Activated CD8-positive, alpha-beta T cell treated with anti-CD3 and anti-CD28 coated beads for 36 hours (primary cell): ENCODE results near the gene NRIP2. TPM values are rescaled to one million over a fixed set of nuclear protein-coding genes. Genes with fewer than 3 reads are reported as not detected.
A peak's percentile ranks its signal among the peaks of the same experiment; 100 is the strongest.

Source experiments
- ATAC-seq: fragments of 200-7000 bp; cut with Tn5 transposase; one replicate; pipeline ENCODE4 v1.10.0; 2021; ENCODE audit warnings: mild to moderate bottlenecking, moderate library complexity
- CTCF ChIA-PET: fragments of 350-600 bp; sonication (Branson Sonifier 250); formaldehyde crosslinking; loops from one replicate; lab custom pipeline; 2021; ENCODE audit warnings: antibody characterized with exemption; lab: Charles Lee
- POLR2A ChIA-PET: fragments of 350-600 bp; sonication (Branson Sonifier 250); formaldehyde crosslinking; loops from one replicate; lab custom pipeline; 2021; ENCODE audit warnings: antibody characterized with exemption; lab: Charles Lee
- DNase-seq: peaks from one replicate; pipeline ENCODE4 v3.0.0-alpha.2; 2020
- H3K27ac Mint-ChIP-seq: one replicate; pipeline ENCODE4 v1.8.0; 2021; ENCODE audit warnings: mild to moderate bottlenecking, mixed read lengths
- H3K27me3 Mint-ChIP-seq: one replicate; pipeline ENCODE4 v1.8.0; 2021; ENCODE audit warnings: mixed read lengths
- H3K36me3 Mint-ChIP-seq: one replicate; pipeline ENCODE4 v1.8.0; 2021; ENCODE audit warnings: low read depth, mixed read lengths
- H3K4me1 Mint-ChIP-seq: one replicate; pipeline ENCODE4 v1.8.0; 2021; ENCODE audit warnings: low read depth, mixed read lengths
- H3K4me3 Mint-ChIP-seq: one replicate; pipeline ENCODE4 v1.8.0; 2021; ENCODE audit warnings: mild to moderate bottlenecking, moderate library complexity, mixed read lengths
- H3K9me3 Mint-ChIP-seq: one replicate; pipeline ENCODE4 v1.8.0; 2021; ENCODE audit warnings: mixed read lengths
- CTCF ChIP-seq: fragments of 200-600 bp; IDR thresholded peaks from one replicate; pipeline ENCODE4 v1.8.0; 2022; ENCODE audit warnings: antibody characterized with exemption, mild to moderate bottlenecking
- intact Hi-C: fragments of 100-400 bp; cut with micrococcal nuclease; formaldehyde crosslinking; loops from one replicate; pipeline ENCODE4 v1.10.0; 2022
- total RNA-seq, 2 experiments: library from RNA; stranded (reverse); gene quantifications; one replicate each; pipeline ENCODE4 v1.2.3, GENCODE V29; 2021

NRIP2 gene
- total RNA-seq, 2 experiments from 2014 or later: not detected

DNA sequence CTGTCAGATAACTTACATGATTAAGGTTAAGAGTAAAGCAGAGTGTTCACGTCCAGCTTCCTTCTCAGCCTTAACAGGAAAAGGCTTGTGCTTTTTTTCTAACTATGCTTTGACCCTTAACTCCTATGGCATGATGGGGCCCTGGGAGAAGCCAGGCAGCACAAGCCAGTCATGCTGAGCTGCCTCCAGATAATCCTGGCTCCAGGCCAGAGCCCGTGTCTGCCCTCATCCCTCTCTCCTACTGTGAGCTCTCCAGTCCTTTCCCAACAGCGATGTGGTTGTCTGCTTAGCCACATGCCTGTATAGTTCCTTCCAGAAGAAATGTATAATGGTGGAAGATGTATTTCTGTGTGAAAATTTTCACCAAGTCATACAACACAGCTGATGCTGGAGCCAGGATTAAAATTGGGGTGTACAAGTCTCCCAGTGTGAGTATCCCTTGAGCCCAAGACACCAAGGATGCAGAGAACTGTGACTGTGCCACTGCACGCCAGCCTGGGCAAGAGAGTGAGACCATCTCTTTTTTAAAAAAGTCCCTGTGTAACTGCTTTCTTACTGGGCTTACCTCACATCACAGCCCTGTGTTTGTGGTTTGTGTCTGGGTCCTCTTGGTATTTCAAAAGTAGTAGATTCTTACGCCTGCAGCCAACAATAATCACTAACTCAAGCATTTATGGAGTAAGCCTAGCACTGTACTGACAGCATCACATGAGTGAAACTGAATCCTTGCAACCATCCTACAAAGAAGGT is 30.3 kb downstream of the NRIP2 start:
- Mint-ChIP-seq H3K36me3 (peaks cover 58% of the 10 kb centered on the region), H3K4me3 (no peak overlapping the region), H3K27ac (peak overlapping the region; percentile 55), H3K4me1 (peaks cover 3% of the 10 kb centered on the region), H3K9me3 (no peaks in the 10 kb centered on the region), H3K27me3 (no peaks in the 10 kb centered on the region)
- ChIA-PET CTCF (interaction anchor here (1.0 kb wide), 1 partner anchor 57 kb away, joined by 3 read pairs; no protein-coding TSS in a partner anchor), POLR2A (interaction anchor here (0.7 to 2.4 kb wide), 2 partner anchors 9 to 44 kb away, joined by 3 to 16 read pairs; partner anchors contain the start of gene FKBP4)
- ATAC-seq: no peak
- no peak for DNase-seq
- no peak for TF ChIP-seq CTCF
- intact Hi-C loops: no loop called here

GRCh38 chr12:2803635-2804392 is 31.0 kb downstream of the NRIP2 start:
- H3K36me3 Mint-ChIP-seq: peaks cover 64% of the 10 kb centered on the region
- H3K4me1 Mint-ChIP-seq: peaks cover 7% of the 10 kb centered on the region
- ATAC-seq (no peak), DNase-seq (no peak)
- POLR2A ChIA-PET: interaction anchor here (2.4 kb wide), 1 partner anchor 8 kb away, joined by 16 read pairs; the partner anchor contains the start of gene FKBP4
- no peaks in the 10 kb centered on the region for H3K9me3 Mint-ChIP-seq
- no peak overlapping the region for H3K4me3 Mint-ChIP-seq
- peak overlapping the region; percentile 55 for H3K27ac Mint-ChIP-seq
- TF ChIP-seq CTCF: no peak
- H3K27me3 Mint-ChIP-seq: no peaks in the 10 kb centered on the region
- CTCF ChIA-PET: no interaction called here
- intact Hi-C loops: no loop called here

GRCh38 chr12:2801044-2801783 is 33.6 kb downstream of the NRIP2 start:
- intact Hi-C loops: no loop called here
- H3K4me1 Mint-ChIP-seq: peaks cover 30% of the 10 kb centered on the region
- no peak overlapping the region for H3K4me3 Mint-ChIP-seq
- no peaks in the 10 kb centered on the region for H3K27me3 Mint-ChIP-seq
- peaks cover 82% of the 10 kb centered on the region for H3K36me3 Mint-ChIP-seq
- no peak overlapping the region for H3K27ac Mint-ChIP-seq
- H3K9me3 Mint-ChIP-seq: no peaks in the 10 kb centered on the region
- ChIA-PET POLR2A (interaction anchor here (1.1 to 3.1 kb wide), 3 partner anchors 9 to 31 kb away, joined by 3 to 14 read pairs (median 3); partner anchors contain the start of gene ITFG2), CTCF (interaction anchor here (1.6 to 2.3 kb wide), 3 partner anchors 13 to 110 kb away, joined by 4 to 10 read pairs (median 6); no protein-coding TSS in a partner anchor)
- no peak for ATAC-seq
- no peak for DNase-seq
- no peak for TF ChIP-seq CTCF

DNA sequence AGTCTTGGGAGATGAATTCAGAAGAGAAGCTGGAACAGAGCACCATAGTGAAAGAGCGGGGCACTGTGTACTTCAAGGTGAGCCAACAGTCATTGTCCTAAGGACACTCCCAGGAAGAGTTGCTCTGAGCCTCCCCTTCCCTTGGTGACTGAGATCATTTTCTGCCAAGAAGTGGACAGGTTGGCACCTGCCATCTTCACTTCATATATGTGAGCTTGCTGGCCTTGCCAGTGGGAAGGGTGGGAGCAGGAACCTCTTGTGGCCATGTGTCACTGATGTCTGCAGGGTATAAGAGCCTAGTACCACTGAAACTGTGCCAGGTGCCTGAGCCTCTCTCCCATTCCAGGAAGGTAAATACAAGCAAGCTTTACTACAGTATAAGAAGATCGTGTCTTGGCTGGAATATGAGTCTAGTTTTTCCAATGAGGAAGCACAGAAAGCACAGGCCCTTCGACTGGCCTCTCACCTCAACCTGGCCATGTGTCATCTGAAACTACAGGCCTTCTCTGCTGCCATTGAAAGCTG is 34.7 kb downstream of the NRIP2 start:
- no peak for ATAC-seq
- TF ChIP-seq CTCF: no peak
- intact Hi-C loops: no loop called here
- no peaks in the 10 kb centered on the region for H3K9me3 Mint-ChIP-seq
- H3K4me3 Mint-ChIP-seq: no peak overlapping the region
- ChIA-PET CTCF (interaction anchor here (1.6 to 2.3 kb wide), 3 partner anchors 14 to 109 kb away, joined by 4 to 10 read pairs (median 6); no protein-coding TSS in a partner anchor), POLR2A (interaction anchor here (0.7 to 3.1 kb wide), 2 partner anchors 10 to 109 kb away, joined by 4 to 14 read pairs; no protein-coding TSS in a partner anchor)
- DNase-seq: no peak
- H3K27ac Mint-ChIP-seq: no peak overlapping the region
- no peaks in the 10 kb centered on the region for H3K27me3 Mint-ChIP-seq
- H3K36me3 Mint-ChIP-seq: peaks cover 79% of the 10 kb centered on the region
- H3K4me1 Mint-ChIP-seq: peaks cover 30% of the 10 kb centered on the region
